Stimulated activated CD4-positive, alpha-beta T cell treated with anti-CD3 and anti-CD28 coated beads, Interleukin-1b, Interleukin-23, amount 100 ng/mL, for 1 hour (primary cell): ENCODE data around the gene SIL1.

Experiments used
- DNase-seq, 2 donors: peaks; one replicate each; pipeline ENCODE4 v3.0.0-alpha.2; 2020; ENCODE audit warnings: low read depth in 2 of 2

SIL1 gene

GRCh38 chr5:138961729-138962128 is 236.4 kb downstream of the SIL1 start:
- DNase-seq, result no peak

GRCh38 chr5:138961221-138961620 is 236.9 kb downstream of the SIL1 start:
- DNase-seq, result no peak

- no peak for DNase-seq
These were observed 237.9 kb downstream of the SIL1 start for GRCh38 chr5:138960145-138960692.

- DNase-seq, result no peak
These were observed 241.4 kb downstream of the SIL1 start for GRCh38 chr5:138956801-138957200.

- DNase-seq, result no peak
These were observed 242.4 kb downstream of the SIL1 start for GRCh38 chr5:138955671-138956295.

- no peak for DNase-seq
These were observed 243.0 kb downstream of the SIL1 start for GRCh38 chr5:138955013-138955660.

- no peak for DNase-seq
These were observed 243.7 kb downstream of the SIL1 start for GRCh38 chr5:138954257-138955012.

- no peak for DNase-seq
These were observed 244.5 kb downstream of the SIL1 start for GRCh38 chr5:138953387-138954256.

GRCh38 chr5:138952962-138953361 is 245.2 kb downstream of the SIL1 start:
- no peak for DNase-seq

GRCh38 chr5:138951986-138952735 is 246.0 kb downstream of the SIL1 start:
- DNase-seq, result no peak

GRCh38 chr5:138951091-138951985 is 246.8 kb downstream of the SIL1 start:
- no peak for DNase-seq

- no peak for DNase-seq
These were observed 247.6 kb downstream of the SIL1 start for GRCh38 chr5:138950421-138951031.

- DNase-seq, result no peak
These were observed 248.2 kb downstream of the SIL1 start for GRCh38 chr5:138949988-138950387.

GRCh38 chr5:138949223-138949574 is 249.0 kb downstream of the SIL1 start:
- no peak for DNase-seq

- DNase-seq, result no peak
These were observed 249.5 kb downstream of the SIL1 start for GRCh38 chr5:138948471-138949222.

- no peak for DNase-seq
These were observed 250.4 kb downstream of the SIL1 start for GRCh38 chr5:138947780-138948179.

GRCh38 chr5:138946831-138947560 is 251.2 kb downstream of the SIL1 start:
- DNase-seq, result no peak

GRCh38 chr5:138946241-138946623 is 251.9 kb downstream of the SIL1 start:
- DNase-seq, result no peak
